HG02610 (cell line): ENCODE results near the gene ITGA11.

Experiments
- ATAC-seq: cut with Tn5 transposase; IDR thresholded peaks from one replicate; pipeline ENCODE4 v1.9.1; 2021; ENCODE audit warnings: mild to moderate bottlenecking, moderate library complexity; ENCODE audit not compliant: unreplicated experiment

ITGA11 gene

DNA sequence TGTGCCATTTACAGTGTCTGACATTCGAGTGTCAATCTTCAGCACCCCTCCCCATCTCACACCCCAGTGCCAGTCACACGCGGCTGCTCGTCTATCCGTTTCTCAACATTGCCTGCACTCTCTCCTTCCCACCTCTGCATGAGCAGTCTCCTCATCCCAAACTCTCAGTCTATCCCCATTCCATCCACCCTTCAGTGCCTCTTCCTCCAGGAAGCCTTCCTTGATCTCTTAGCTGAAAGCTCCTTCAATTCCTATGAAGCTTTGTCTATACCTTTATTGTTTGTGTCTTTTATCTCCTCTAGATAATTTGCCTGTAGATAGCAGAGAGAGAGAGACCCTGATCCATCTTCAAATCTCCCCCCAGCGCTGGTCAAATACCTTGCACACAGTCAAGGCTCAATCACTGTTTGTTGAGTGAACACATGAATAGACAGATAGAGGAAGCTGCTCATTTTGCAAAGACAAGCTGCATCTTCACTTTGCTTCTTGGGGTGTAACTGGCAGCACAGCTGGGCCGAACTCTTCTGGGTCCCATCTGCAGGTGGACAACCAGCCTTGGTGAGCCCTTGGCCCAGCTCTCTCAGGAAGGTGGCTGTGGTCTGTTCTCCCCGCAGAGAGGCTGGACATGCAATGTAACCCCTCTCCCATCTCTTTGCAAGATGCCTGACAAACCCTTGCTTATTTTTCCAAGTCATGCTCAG lies 52.8 kb downstream of the ITGA11 start:
- ATAC-seq = no peak

DNA sequence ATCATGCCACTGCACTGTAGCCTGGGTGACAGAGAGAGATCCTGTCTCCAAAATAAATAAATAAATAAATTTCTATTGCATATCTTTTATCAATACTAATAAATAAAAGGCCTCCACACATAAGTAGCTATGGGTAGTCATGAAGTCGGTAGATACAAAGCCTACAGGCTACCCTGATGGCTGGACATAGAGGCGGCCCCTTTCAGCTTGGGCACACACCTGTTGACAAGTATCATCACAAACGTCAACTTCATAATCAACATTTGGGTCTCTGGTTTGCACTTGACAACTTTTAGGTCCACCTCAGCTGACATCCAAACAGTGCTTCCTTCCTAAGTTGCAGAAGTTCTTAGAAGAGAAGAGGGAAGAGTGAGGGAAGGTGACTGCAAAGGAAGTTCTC lies 53.4 kb downstream of the ITGA11 start:
- ATAC-seq = no peak

DNA sequence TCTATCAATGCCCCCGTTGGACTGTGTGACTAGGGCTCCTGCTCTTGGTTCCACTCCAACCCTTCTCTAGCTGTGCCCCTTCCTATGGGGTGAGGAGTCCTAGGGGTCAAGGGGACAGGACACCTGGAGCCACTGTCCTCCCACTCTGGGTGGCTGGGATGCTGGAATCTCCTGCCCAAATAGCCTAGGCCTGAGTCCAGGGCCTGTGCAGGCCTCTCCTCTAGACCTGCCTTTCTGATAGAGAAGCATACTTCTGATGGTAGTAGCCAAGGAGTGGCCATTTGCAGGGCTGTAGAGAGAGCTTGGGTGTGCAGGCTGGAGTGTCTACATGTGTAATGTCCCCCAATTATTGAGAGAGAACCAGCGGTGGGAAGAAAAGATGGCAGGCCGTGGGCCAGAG lies 54.2 kb downstream of the ITGA11 start:
- no peak for ATAC-seq

DNA sequence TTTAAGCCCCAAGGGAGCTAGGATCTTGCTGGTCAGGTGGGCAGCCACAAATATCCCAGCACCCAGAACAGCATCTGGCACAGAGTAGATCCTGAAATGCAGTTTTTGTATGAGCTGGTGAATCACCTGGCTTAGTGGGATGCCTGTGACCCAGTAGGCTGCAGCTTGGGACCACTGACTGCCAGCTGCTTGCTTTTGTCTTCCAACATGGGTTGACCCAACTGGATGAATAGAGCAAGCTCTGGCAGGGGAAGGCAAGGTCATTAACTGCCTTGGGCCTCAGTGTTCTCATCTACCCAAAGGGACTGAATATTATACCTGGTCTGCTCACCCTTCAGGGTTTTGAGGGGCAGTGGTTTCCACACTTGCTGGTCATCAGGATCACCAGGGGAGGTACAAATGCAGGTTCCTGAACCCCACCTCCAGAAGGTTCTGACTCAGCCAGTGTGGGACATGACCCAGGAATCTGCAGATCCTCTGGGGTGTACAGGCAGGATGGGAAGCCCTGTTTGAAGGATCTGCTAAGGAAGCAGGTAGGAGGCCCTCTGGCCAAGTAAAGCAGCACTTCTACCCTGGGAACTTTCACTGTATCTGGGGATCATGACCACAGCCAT lies 55.4 kb downstream of the ITGA11 start:
- no peak for ATAC-seq

DNA sequence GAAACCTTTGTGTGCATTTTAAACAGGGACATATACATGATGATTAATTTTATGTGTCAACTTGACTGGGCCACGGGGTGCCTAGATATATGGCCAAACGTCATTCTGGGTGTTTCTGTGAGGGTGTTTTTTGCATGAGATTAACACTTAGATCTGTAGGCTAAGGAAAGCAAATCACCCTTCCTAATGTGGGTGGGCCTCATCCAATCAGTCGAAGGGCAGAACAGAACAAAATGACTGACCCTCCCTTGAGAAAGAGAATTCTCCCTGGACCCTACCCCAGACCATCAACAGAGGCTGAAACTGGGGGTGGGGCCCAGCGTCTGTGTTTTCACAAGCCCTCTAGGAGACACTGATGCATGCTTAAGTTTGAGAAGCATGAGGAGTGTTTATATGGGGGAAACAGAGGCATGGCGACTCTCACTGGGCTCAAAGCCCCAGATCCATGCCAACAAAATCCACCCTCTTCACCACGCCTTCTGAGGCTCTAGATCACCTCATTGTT lies 56.2 kb downstream of the ITGA11 start:
- ATAC-seq = no peak

DNA sequence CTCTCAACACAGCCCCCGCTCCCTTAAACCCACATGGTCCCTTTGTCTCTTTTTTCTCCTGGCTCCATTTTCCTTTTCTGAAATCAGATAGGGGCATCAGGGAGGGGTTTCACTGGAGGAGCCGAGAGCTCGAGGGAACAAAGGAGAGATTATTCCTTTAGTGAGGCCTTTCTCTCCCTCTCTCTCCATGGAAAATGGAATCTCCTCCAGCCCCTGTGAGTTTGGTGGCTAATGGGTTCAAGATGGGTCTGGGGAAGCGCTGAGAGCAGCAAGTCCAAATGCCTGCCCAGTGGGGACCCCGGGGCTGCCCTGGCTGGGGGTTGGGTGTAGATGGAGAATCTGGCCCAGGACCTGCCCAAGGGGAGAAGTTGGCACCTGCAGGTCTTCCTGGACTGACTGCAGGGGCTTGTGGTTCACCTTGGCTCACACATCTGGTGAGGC lies 56.8 kb downstream of the ITGA11 start:
- ATAC-seq = no peak

DNA sequence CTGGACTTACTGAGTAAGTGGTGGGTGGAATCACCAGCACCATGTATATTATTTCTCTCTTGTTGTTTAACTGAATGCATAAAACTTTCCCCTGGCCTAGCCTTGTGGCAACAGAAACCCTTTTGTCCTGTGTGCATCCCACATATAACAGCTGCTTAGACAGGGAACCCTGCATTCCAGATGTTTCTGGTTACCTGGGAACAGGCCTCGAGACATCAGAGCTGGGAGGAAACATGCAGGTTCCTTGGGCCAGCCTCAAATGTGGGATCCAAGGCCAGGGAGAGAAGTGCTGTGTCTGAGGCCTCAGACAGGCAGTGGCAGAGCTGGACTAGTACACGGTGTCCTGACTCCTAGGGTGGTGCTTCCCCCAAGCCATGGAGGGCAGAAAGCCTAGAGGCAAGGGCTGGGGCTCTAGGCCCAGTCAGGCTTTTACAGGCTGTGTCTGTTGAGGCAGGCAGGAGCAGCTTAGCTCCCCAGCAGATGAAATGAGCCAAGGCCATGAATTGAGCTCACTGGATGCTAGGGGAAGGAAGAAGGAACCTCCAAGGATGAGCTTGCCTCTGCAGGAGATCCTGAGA lies 57.7 kb downstream of the ITGA11 start:
- ATAC-seq = no peak

DNA sequence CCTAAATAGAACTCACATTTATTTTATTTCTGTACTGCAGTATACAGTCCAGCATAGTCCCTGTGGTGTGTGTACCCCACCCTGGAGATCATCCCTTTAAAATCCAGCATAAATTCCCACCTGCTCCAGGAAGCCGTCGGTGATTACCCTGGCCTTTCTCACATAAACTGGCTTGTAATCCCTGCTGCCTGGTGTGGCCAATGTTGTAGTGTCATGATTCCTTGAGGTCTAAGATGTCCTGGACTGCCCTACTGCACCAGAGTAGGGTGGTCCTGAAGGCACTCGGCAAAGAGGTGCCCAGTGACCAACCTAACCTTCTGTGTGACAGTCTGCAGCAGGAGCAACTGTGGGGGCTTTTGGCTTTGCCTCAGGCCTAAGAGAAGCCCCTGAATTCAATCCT lies 58.9 kb downstream of the ITGA11 start:
- no peak for ATAC-seq

DNA sequence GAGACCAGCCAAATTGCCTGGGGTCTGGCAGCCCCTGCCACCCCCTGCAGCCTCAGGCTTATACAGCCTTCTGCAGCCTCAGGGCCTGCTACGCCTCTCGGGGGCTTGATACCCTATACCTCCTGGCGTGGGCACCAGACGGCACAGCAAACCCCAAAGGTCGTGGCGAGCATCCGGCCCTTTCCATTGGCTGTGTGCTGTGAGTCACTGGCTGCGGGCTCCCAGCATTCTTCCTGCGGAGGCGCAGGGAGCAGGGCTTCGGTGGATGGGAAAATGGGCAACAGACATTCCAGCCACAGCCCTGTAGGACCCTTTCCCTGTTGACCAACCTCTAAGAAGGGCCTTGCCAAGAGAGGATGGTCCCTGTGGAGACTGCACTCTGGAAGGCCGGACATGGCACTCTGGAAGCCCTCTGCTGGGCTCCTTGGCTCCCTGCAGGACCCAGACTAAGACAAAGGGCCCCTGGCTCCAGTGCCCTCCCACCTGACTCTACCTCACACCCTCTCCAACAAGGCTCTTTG lies 59.6 kb downstream of the ITGA11 start:
- ATAC-seq = no peak

DNA sequence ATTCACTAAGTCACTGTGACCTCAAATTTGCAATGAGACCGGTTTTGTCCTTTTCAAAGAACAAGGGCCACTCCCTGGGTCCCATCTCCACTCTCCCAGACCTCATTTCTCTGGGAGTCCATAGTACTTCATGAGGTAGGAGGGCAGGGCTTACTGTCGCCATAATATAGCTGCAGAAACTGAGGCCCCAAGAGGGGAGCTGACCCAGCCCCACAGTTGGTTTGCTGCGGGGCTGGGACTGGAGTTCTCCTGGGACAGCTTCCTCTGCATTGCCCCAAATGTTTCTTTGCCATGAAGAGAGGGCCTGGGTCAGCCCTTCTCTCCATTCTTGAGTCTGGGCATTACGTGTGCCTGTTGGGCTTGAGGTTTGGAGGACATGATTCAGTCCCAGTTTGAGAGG lies 60.1 kb downstream of the ITGA11 start:
- ATAC-seq = no peak

DNA sequence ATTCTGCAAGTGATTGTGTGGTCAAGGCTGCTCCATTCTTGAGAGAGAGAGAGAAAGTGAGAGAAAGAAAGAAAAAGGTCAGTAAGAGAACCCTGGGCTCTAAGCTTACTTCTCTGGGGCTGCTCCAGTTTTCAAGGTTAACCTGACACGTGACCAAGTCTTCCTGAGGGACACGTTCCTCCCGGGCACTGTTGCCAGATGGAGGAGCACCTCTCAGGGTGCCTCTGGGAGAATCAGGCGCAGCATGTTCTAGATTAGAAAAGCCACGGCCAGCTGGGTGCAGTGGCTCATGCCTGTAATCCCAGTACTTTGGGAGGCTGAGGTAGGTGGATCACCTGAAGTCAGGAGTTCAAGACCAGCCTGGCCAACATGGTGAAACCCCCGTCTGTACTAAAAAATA lies 60.8 kb downstream of the ITGA11 start:
- no peak for ATAC-seq

DNA sequence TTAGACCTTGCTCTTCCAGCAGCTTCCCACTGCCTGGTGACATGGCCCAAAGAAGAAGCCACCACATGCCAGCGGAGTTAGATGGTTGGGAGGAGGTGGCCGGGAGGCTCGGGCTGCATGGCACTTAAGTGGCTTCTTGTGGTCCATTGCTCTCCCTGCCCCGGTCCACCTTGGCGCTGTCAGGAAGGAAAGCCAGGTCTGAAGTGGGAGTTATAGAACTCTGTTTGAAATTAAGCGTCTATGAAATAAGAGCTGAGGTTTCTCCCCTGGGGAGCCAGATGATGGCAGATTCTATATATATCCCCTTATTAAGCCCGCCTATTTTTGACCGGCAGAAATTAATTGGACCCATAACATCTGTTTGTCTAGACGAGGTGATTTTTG lies 61.2 kb downstream of the ITGA11 start:
- ATAC-seq = no peak

DNA sequence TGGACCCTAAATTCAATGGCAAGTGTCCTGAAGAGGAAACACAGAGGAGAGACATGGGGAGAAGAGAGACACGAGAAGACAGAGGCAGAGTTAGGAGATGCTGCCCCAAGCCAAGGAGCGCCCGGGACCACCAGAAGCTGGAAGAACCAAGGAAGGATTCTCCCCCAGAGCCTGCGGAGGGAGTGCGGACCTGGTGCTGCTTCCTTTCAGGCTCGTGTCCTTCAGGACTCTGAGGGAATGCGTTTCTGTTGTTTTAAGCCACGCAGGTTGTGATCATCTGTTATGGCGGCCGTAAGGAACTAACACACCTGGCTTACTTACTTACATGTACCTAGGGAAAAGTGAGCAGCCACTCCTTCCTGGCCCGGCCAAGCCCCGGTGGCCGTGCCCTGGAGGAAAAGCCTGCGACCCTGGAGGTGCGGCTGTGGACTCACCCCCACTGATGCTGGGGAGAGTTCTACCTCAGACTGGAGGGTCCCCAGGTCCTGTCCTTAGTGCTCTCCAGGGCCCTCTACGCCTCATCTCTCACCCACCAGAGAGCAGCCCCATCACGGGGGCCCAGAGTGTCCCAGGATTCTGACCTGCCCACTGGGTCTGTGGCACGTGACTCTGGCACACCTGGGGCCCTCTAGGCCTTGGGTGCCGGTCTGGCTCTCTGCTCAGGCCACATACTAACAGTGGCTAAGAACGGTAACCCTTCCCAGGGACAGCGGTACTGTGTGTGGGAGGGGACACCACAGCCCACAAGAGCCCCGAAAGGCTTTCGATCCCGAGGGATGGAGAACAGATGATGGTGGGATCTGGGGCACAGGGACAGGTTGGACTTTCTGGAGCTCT lies 61.8 kb downstream of the ITGA11 start:
- ATAC-seq = no peak

DNA sequence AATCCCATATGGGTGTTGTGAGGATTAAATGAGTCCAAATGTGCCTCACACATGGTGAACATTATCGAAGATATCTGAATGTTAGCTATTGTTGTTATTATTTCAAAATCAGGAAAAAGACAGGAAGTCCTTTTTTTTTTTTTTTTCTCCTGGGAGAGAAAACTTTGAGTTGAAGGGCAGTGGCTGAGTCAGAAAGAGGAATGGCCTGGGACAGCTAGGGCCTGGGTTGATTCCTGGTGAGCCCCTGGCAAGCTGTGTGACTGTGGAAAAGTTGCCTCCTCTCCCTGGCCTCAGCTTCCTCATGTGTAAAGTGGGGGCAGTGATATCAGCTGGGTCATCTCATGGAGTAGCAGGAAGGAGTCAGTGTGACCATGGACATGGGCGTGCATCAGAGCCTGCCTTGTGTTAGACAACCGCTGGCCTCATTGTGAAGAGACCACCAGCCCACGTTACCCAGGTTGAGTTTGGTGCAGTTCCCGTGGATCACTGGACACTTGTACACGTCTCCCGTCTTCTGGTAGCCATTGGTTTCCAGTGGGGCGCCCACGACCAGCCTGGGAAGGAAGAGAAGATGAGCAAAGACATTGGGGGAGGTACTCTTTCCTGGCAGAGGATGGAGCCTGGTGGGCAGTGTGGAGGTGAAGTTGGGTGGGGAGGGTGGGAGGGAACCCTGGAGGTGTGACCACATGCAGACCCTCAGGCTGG lies 63.1 kb downstream of the ITGA11 start:
- ATAC-seq = no peak

DNA sequence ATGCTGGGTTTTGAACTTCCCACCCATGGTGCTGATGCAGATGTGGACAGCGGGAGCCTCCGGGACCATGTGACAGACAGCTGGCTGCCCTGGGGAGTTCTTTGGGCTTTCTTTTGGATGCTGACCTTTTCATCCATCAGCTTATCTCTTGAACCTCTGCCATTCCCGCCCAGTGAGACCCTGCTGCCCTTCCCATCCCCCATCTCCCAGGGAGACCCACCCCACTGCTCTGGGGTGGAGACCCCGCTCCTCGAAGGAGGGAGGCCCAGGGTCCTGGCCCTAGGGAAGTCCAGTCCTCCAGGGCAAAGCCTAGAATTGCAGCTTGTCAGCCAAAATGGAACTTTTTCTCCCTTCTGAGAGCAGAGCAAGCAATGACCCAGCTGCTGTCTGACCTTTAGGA lies 64.0 kb downstream of the ITGA11 start:
- no peak for ATAC-seq

DNA sequence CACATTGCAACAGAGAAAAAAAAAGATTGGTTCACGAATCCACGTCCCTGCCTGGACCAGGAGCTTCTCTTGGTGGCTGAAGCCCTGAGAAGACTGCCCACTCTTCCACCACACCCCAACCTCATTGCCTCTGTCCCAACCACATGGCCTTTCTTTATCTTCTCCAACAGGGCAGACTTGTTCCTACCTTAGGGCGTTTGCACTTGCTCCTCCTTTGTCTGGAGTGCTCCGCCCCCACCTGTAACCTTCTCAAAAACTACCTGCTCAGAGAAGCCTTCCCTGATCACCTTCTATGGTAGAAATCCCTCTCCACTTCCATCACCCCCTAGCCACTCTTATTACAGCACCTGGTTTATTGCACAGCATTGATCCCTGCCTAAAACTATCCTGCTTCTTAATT lies 64.7 kb downstream of the ITGA11 start:
- no peak for ATAC-seq

DNA sequence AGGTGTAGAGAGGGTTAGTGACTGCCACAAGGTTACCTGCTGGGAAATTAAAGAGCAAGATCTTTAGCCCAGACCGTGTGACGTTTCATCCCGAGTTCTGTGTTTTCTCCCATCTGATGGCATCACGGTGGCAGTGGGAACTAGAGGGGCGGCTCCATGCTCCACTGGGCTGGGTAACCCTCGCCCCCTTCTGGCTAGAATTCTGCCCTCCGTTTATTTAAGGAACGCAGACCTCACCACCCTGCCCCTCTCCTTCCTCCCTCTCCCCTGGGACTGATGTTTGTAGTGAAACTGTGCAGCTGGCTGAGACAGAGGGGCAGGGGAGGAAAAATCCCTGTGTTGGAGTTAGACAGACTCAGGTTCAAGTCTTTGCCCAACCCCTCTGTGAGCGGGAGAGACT lies 65.6 kb downstream of the ITGA11 start:
- no peak for ATAC-seq

DNA sequence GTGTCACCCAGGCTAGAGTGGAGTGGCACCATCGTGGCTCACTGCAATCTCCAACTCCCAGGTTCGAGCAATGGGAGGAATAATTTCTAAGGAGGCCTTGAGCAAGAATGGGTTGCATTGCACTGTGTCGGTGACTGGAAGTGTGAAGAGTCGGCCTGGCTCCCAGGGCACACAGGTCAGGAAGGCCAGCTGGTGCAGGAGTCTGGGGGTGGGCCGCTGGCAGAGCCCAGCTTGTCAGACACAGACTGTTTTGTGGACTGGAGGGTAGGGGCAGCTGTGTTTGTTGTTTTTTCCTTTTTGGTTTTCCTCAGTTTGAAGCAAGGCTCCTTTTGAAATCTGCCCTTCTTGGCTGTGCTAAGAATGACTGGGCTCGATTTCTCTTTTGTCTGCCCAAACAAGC lies 66.2 kb downstream of the ITGA11 start:
- ATAC-seq = no peak

DNA sequence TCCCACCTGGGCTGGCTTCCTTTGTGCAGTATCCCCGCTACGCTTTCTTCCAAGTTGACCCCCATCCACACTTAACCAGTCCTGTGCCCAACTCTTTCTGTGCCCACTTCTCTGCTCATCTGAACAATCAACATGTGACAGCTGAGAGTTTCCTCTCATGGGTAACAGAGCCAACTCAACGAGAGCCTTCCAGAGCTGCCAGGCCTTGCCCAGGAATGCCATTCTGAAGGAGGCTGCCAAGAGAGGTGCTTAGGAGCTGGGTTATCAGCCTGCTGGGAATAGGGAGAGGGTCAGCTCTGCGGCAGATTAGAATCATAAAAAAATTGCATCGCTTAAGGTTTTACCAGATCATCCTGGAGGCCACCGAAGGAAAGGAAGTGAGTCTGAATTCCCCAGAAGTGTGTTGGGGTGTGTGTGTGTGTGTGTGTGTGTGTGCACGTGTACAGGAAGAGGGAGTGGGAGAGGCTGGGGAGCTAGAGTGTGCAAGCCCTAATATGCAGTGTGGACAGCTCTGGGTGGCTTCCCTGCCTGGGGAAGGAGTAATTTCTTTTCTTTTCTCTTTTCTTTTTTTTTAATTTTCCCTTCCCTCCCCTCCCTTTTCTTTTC lies 66.7 kb downstream of the ITGA11 start:
- no peak for ATAC-seq

DNA sequence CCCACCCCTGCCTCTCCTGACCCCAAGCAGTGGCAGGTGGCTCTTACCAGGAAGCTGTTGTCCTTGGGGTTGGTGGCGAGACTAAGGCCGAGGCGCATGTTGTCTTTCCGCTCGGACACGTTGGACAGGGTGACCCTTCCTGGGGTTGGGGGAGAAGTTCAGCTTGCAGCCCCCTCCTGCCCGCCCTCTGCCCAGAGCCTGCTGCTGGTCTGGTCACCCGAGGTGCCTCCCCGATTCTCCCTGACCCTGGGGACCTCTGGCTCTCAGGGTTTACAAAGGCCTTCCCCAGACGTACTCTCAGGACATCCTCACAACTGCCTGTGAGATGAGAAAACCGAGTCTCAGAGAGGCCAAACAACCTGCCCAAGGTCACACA lies 67.3 kb downstream of the ITGA11 start:
- no peak for ATAC-seq
